ENCODE data around the gene SH3RF3.
"Not testable (repeated sequence)": the region's sequence is repeated elsewhere in the genome, so short reads cannot be mapped to it uniquely, and the experiment has no call there.

Gene SH3RF3

DNA sequence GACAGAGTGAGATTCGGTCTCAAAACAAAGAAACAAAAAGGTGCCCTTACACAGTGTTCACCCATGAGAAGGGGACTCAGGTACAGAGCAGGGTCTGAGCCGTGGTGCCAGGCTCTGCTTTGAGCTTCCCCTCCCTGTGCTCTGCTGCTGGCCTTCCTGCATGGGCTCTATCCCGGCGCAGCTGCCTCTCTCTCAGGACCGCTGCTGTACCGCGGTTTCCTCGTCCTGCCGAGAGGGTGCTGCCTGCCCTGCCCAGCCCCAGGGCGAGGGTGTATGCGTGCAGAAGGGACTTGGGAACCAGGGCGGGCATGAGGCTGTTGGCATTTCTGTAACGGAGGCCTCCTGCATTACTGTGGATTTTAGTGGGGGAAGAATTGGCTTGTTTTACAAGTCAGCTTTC, 30.1 kb downstream of the SH3RF3 start:
- DNase-seq (ENCODE audit: low read depth): no peak

DNA sequence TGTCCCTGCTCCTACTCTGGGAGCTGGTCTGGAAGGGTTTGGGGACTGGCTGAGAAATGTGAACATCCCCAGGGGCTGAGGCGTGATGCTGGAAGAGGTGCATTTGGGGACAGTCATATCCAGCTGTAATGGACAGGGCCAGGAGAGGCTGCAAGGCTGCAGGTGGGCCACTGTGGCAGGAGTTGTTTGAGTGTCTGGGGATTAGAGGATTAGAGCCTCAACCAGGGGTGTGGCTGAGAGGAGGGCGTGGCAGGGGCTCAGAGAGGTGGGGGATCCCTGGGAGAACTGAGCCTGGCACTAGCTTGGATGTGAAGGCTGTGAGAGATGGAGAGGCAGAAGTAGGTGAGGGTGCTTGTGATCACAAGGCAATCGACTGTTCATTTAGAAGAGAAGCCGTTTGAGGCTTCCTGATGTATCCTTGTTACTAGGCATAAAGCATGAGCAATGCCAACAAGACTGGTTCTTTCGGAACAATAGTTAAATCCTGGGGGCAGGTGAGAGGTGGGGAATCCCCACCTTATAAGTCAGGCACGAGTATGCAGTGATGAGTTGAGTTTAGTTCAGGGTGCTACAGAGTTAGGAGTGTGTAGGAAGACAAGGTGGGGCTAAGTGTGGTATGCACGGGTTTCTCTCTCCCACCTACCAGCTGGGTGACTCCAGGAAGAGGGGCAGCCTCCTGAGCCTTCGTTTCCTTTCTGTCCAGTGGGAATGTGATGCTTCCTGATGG, 31.9 kb downstream of the SH3RF3 start:
- no peak for DNase-seq (ENCODE audit: low read depth)

DNA sequence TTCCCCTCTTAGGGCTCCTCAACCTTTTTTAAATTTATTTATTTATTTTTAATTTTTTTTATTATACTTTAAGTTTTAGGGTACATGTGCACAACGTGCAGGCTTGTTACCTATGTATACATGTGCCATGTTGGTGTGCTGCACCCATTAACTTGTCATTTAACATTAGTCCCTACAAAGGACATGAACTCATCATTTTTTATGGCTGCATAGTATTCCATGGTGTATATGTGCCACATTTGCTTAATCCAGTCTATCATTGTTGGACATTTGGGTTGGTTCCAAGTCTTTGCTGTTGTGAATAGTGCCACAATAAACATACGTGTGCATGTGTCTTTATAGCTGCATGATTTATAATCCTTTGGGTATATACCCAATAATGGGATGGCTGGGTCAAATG, 33.4 kb downstream of the SH3RF3 start:
- DNase-seq (ENCODE audit: low read depth): not testable (repeated sequence)

DNA sequence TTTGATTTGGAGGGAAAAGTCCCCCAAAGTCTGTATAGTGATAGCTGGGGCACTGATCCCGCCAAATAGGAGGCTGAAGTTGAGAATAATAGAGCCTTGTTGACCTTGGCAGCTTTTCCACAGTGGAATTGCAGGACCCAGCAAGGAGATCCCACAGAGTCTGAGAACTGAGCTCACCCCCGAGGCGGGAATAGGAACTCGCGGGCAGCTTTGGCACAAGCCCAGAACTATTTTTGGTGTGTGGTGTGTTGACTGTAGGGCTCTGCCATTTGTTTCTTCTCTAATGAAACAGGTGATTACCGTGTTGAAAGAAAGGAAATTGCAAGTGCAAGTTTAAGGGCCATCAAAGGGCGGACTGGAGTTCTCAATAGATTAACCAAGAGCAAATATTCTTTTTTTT, 34.0 kb downstream of the SH3RF3 start:
- DNase-seq (ENCODE audit: low read depth): no peak

DNA sequence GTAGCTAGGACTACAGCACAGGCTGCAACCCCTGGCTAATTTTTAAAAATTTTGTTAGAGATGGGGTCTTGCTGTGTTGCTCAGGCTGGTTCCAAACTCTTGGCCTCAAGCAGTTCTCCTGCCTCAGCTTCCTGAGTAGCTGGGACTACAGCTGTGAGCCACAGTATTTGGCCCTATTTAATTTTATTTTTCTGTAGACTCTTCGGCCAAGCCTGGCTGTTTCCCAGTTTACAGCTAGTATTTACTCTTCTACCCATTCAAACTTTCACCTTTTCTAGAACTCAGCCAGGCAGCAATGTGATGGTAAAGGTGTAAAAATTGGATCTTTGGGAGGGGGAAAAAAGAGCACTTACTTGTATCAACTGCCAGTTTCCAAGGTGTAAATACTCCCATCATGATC, 35.3 kb downstream of the SH3RF3 start:
- DNase-seq (ENCODE audit: low read depth): no peak

DNA sequence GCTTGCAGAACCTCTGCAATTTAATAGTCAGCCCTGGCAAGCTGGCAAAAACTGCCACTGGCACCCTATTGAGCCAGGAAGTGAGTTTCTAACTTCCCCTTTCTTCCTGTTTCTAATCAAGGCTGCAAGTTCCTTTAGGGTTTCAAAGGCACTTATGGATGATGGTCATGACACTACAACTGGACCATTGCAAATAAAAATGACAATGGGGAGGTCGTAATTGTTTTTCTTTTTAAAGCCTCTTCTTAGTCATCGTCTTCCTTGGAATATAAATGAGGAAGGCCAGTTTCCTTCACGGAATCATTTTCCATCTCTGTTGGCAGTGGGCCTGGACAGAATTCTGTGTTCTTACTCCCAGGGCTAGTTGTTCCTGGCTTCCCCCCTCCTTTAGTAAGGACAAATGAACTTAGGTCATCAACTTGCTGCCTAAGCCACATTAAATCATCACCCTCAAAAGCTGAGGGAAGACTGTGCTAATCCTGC, 35.8 kb downstream of the SH3RF3 start:
- DNase-seq (ENCODE audit: low read depth): no peak

DNA sequence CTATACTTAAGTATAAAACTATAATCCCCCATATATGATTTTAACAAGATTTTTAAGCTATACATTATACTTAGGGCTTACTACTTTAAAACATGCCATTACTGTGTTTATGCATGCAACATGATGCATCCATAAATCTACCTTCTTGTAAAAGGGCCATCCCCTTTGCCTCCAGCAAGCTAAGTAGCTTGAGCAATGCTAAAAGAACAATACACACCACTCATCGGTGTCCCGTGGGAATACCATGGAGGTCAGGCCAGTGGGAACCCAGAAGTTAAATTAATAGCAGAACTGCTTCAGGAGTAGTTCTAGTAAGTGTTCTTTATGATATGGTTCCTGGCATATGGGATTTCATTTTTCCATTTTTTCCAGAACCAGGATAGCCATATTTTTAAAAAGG, 37.8 kb downstream of the SH3RF3 start:
- DNase-seq (ENCODE audit: low read depth): no peak

DNA sequence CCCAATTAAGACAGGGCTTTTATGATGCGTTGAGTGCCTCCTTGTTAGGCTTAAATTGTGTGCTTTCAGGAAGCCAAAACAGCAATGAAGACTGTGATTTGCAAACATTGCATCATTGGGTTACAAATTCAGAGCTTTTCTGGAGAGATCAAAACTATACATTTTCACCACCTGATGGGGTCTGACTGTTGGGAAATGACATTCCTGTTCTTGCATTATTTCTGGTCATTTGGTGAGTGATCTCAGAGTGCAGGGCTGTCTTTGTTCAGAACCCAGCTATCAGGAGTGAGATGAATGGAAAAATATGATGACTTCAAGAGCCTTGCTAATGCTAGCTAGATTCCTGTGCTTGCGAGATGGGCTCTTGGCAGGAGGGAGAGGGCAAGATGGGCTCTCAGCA, 39.1 kb downstream of the SH3RF3 start:
- no peak for DNase-seq (ENCODE audit: low read depth)

DNA sequence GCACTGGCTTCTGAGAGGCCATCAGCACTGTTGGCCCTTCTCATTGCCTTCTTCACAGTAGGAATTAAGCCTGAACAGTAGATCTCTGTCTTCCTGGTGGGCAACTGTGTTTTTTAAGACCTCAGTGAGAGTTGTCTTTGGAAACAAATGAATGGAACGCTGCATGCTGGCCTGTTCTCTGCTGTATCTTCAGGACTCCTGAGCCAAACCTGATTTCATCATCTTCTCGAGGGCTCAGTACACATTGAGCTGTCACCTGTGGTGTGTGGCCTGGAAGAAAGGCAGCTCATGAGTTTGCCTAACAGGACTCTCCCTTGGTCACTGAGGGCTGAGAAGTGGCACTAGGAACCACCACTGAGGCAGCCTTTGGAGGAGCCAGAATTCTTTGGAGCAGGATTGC, 39.7 kb downstream of the SH3RF3 start:
- no peak for DNase-seq (ENCODE audit: low read depth)

DNA sequence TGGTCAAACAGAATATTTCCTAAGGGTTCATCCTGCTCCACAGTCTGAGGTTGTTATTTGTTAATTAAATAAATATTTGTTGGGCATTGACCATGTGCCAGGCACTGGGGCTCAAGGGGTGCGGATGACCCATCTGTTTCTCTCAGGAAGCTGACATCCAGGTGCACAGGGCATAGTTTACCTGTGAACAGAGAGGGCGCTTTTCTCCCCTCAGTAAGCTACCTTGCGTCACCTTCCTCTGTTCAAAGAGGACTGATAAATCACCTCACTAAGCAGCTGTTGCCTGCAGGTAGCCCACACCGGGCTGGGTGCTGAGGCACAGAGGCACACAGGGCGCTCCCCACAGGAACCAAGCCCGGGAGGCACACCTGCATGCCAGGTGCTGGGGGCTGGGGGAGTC, 41.6 kb downstream of the SH3RF3 start:
- no peak for DNase-seq (ENCODE audit: low read depth)

DNA sequence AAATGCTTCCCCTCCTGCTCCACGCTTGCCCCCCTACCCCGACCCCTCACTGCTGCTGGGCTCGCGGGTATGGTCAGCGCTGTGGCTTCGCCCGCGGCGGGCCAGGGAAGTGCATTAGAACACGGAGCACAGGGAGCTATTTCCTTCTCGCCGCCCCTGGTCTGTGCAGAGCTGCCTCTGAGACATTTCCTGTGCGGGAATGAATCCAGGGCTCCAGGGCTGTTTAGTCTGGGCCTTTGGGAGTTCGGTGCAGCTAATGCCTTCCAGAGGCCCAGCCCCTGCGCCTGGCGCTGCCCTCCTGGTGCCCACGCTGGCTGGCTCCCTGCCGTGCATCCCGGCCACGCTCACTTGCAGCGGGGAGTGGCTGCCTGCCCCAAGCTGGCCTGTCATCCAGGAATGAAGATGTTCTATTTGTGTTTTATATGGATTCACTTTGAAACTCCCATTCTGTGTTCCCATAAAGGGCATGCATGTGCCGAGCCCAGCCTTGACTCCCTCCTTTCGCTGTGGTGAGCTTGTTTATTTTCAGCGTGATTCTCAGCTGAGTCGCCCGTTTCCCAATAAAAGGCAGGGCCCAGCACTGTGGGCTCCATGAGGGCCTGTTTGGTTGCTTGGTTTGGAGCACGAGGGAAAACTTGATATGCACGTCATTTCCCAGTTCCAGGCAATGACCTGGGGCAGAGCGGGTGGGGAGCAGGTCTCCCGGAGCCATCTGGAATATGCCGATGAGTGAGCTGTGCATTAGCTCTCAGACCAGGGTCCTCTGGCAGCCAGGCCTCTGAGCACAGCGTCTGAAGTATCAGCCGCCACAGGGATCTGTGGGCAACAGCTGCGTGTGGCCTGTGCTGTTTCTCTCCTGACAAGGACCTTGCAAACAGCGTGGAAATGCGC, 42.7 kb downstream of the SH3RF3 start:
- no peak for DNase-seq (ENCODE audit: low read depth)

DNA sequence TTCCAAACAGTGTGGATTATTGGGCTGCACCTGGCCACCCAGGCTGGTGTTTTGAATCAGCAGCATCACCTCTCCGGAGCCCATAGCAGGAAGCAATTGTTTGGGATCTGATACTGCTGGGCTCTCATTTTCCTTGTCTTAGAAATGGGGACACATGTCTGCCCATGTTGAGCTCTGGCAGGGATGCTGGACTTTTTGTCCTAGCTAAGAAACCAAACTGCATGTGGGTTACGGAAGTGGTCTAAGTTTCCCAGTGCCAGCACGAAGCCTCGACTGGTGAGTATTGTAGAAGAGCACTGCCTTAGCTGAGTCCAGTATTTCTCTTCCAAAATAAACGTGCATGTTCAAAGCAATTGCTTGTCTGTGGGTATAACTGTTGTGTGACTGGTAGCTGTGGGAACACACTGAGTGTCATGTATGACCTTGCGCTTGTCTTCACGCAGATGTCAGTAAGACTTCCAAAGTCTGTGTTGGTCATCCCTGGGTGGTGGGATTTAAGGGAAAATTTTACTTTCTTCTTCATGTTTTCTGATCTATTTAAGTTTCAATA, 43.6 kb downstream of the SH3RF3 start:
- DNase-seq (ENCODE audit: low read depth): no peak

DNA sequence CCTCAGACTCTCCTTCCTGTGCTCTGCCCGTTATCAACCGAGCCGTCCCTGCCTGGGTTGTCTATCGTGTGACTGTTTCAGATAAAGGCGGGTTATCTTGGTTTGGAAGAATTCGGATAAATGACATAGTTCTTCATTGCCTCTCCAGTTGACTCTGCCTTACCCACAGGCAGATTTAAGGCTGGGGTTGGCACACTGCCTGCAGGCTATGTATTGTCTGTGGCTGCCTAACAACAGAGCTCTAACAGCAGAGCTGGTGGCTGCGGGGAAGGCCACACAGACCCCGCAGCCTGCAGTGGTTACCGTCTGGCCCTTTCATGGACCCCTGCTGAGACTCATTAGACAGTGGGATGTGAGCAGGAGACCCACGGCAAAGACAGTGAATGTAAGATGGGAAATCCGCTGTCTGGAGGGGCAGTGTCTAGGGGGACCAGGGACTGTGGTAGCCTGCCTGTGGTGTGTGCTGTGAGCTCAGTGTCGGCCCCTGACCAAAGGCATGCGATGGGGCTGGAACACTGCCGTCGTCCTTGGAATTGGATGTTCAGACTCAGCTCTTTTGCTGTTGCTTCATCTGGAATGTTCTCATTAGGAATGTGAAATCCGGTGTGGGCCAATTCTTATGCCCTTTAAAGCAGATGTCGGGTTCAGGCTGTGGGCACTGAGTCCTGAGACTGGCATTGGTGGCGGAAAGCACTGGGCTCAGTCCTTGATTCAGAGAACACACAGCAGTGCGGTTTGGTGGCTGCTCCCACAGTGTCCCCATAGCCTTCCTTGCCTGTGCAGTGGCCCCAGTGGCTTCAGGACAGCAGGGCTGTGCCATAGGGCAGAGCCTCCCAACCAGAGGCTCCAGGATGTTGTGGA, 44.5 kb downstream of the SH3RF3 start:
- no peak for DNase-seq (ENCODE audit: low read depth)

DNA sequence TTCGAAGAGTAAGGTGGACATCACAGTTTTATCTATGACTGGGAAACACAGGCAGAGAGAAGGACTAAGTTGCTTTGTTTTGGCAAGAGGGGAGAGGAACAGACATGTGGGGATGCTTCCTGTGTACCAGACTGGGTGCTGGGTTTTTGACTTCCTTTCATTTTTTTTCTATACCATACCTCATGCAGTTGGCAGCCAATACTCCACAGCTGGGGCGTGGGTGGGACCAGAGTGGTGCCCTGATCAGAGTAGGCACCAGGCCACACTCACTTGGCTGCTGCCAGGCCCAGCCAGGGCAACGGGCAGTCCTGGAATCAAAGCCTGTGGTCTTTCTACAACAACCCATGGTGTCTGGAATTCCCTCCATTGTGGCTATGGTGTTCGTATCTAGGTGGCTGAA, 45.2 kb downstream of the SH3RF3 start:
- no peak for DNase-seq (ENCODE audit: low read depth)

DNA sequence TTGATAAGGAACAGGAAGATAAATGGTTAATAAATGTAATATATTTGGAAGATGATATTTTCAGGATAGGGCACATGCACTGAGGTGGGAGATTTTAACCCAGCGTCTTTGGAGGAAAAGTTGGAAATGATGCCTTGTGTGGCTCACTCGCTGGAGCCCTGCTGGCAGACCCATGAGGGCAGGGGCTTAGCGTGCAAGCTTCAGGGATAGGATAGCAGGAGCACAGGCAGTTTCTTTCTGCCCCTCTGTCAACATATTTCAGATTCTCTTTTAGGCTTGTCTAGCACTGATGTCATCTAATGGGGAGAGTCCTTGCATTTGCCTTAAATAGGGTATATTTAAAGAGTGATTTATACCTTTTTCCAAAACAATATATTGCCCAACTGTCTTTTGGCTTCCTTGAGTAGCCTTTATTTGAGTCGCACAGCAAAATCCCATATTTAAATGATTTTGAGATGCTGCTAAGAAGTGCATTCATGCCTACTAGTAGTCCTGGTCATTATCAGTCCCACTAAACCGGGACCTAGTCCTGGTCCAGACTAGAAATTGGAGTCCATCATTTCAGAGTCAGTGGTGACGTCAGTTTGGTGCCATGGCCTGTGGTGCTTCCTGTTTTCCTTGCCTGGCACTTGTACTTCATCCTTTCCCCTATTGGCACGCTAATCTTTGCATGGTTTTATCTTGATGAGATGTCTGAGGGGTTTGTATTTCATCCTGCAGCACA, 45.8 kb downstream of the SH3RF3 start:
- no peak for DNase-seq (ENCODE audit: low read depth)

DNA sequence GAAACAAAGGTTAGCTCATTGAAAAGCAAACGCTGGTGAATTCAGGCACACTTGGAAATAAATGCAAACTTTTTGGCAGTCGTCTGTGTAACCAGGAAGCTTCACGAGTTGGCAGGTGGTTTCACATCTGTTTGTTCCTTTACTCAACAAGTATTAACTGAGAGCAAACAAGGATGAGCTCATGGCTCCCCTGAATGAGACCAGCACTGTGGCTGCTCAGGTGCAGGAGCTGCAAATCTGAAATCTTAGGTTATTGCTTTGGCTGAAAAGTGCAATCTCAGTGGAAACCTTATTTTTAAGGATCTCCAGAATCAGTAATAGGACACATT, 46.3 kb downstream of the SH3RF3 start:
- no peak for DNase-seq (ENCODE audit: low read depth)

DNA sequence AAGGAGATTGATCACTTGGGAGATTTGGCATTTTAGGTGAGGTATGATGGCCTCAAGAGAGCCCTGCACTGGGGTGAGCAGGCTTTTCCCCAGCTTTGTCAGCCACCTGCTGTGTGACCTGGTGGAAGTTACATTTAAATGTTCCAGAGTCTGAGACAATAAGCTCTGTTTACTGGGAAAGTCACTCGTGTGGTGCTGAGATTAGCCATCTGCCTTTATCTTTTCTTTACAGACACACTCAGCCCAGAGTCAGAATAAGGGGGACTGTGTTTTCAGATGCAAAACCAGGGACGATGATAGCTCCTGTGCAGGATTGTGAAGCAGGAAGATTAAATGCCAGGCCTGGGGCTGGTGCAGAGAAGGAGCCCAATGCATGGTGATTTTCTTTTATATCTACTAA, 47.9 kb downstream of the SH3RF3 start:
- no peak for DNase-seq (ENCODE audit: low read depth)

DNA sequence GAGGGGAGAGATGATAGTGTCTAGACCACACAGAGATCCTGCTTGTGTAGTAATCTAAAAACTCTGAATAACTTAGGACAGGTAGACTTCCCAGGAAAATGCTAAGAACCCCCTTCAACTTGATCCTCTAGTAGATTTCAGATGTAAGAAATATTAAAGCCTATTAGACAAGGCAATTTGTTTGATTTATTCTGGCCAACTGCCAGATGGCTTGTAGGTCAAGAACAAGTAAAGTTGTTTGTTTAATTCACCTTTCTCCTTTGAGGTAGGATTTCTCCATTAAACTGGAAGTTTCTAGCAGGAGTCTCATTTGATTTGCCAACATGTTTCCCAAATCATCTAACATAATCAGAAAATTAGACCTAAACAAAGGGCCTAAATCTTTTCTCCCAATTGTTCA, 48.6 kb downstream of the SH3RF3 start:
- DNase-seq (ENCODE audit: low read depth): no peak

DNA sequence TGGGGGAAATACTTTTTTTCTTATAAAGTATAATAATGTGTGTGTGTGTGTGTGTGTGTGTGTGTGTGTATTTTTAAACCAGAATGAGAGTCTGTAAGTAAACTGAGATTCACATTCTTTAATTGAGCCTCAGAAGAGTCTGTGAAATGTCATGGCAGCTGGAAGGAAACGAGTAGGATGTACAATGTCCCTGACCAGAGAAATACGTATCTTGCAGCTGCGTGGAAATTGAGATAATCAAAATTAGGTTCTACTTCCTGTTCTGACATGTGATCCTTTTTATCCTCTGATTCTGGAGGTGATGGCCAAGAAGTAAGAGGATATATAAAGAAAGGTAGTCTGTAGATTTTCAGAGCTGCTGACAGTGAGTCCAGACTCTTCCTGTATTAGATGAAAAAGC, 50.0 kb downstream of the SH3RF3 start:
- DNase-seq (ENCODE audit: low read depth): no peak

DNA sequence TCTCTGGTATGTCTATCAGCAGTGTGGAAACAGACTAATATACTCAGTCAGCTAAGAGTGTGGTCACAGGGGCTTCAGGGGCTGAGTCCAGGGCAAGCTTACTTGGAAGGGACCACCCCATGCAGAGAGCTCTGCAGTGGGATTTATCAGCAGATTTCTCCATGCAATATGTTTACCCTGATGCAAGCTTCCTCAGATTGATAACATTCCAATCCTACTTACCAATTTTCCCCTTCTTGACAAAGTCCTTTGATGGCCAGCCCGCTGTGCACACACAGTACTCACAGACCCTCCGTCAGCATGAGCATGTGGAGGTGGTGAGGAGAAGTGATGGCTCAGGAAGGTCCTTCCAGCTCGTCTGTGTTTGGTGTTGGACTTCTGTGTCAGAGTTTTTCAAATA, 51.8 kb downstream of the SH3RF3 start:
- DNase-seq (ENCODE audit: low read depth): no peak

DNA sequence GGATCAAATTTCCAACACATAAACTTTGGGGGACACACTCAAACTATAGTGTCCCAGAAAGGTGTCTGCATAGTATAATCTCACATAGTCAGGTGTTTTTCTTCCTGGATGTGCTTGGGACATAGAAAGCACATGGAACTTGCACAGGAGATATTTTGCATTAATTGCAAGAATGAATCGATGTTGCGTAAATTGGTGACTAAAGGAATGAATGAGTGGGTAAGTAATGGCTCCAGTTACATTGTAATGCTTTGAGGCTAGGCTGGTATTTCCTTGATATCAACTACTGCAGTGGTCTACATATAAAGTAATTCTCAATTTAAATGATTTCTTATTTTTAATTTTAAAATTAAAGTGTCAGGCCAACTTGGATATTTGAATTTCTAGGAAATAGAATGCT, 53.4 kb downstream of the SH3RF3 start:
- DNase-seq (ENCODE audit: low read depth): no peak

DNA sequence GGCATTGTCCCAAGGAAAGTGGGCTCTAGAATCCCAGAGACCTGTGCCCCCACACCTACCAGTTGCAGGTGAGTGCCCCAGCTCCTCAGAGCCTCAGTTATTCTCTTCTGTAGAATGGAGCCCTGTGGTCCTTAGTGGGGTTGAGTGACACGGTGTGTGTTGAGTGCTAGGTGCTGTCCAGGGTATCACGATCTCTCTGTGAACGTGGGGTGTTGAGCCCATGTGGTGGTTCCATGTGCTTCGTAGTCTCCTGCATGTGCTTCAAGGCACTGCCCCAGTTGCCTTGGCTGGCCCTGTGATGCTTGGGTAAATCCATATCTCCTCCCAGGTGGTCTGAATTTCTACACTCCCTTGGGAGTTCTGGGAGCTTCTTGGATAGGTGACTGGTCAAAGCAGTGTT, 54.9 kb downstream of the SH3RF3 start:
- DNase-seq (ENCODE audit: low read depth): no peak

Data from activated T-cell treated with anti-CD3 and anti-CD28 coated beads for 24 hours (primary cell).